Panc1 (cell line): ENCODE results near the gene TCF15. TPM values are rescaled to one million over a fixed set of nuclear protein-coding genes. Genes with fewer than 3 reads are reported as not detected.
"Not testable (repeated sequence)": the region's sequence is repeated elsewhere in the genome, so short reads cannot be mapped to it uniquely, and the experiment has no call there.

Source experiments
- ATAC-seq: fragments of 200-7000 bp; cut with Tn5 transposase; 2 replicates; pipeline ENCODE4 v1.9.1; 2020; ENCODE audit warnings: mild to moderate bottlenecking, moderate library complexity
- BruUV-seq: library from RNA; stranded (reverse); fragments of 400-500 nt; replicated peaks from 2 replicates; lab custom pipeline; 2021; lab: Mats Ljungman, UMichigan
- CTCF ChIA-PET: fragments of 300-600 bp; sonication (Branson Sonifier 250); formaldehyde crosslinking; loops from one replicate; lab custom pipeline; 2022; ENCODE audit warnings: antibody characterized with exemption; lab: Charles Lee
- POLR2A ChIA-PET: fragments of 300-600 bp; sonication (Branson Sonifier 250); formaldehyde crosslinking; loops from one replicate; lab custom pipeline; 2022; ENCODE audit warnings: antibody characterized with exemption; lab: Charles Lee
- DNase-seq: peaks from one replicate; pipeline ENCODE4 v3.0.0-alpha.2; 2010; ENCODE audit warnings: low read depth, low spot score
- H3K27ac ChIP-seq: 2 replicates; pipeline ENCODE4 v1.5.1; 2011; ENCODE audit warnings: mild to moderate bottlenecking, low read length, inconsistent platforms
- H3K27me3 ChIP-seq: fragments of 200-500 bp; sonication (Bioruptor generic); 2 replicates; pipeline ENCODE4 v1.6.0; 2014; ENCODE audit warnings: low read length, inconsistent platforms; ENCODE audit not compliant: control insufficient read depth, insufficient read depth
- H3K36me3 ChIP-seq: fragments of 200-500 bp; sonication (Bioruptor generic); 2 replicates; pipeline ENCODE4 v1.5.1; 2014; ENCODE audit warnings: inconsistent platforms, mild to moderate bottlenecking, low read length, moderate library complexity; ENCODE audit not compliant: control insufficient read depth, insufficient read depth
- H3K4me1 ChIP-seq: 2 replicates; pipeline ENCODE4 v1.5.1; 2011; ENCODE audit warnings: inconsistent platforms, mild to moderate bottlenecking, low read length, moderate library complexity; ENCODE audit not compliant: control insufficient read depth, insufficient read depth
- H3K4me3 ChIP-seq, 2 experiments: 2 replicates each; pipeline ENCODE4 v1.5.1; 2011 to 2012; ENCODE audit warnings: low read depth in 2 of 2, low read length in 2 of 2, mild to moderate bottlenecking in 2 of 2, inconsistent platforms in 1 of 2, moderate library complexity in 1 of 2
- H3K9me3 ChIP-seq: fragments of 200-500 bp; sonication (Bioruptor generic); 2 replicates; pipeline ENCODE4 v1.5.1; 2014; ENCODE audit warnings: low read depth, mild to moderate bottlenecking, inconsistent platforms, low read length, moderate library complexity; ENCODE audit not compliant: control insufficient read depth, insufficient read depth
- CTCF ChIP-seq: fragments of 450-650 bp; IDR thresholded peaks from 2 replicates; pipeline ENCODE4 v1.5.1; 2017; ENCODE audit warnings: mild to moderate bottlenecking
- POLR2AphosphoS5 ChIP-seq: IDR thresholded peaks from 2 replicates; pipeline ENCODE4 v1.6.1; 2012; ENCODE audit warnings: mild to moderate bottlenecking, low read depth, low read length, moderate library complexity
- REST ChIP-seq, 2 experiments: IDR thresholded peaks; 2 replicates each; pipeline ENCODE4 v1.6.1; 2011 to 2012; ENCODE audit warnings: low read depth in 2 of 2, control low read depth in 1 of 2, low read length in 1 of 2, mild to moderate bottlenecking in 1 of 2, moderate library complexity in 1 of 2; ENCODE audit not compliant: insufficient read depth in 1 of 2
- SIN3A ChIP-seq: IDR thresholded peaks from 2 replicates; pipeline ENCODE4 v1.6.1; 2012; ENCODE audit warnings: low read depth, mild to moderate bottlenecking, low read length, moderate library complexity, borderline replicate concordance; ENCODE audit not compliant: insufficient read depth
- TCF7L2 ChIP-seq: IDR thresholded peaks from 2 replicates; pipeline ENCODE4 v1.6.1; 2011; ENCODE audit warnings: mild to moderate bottlenecking, low read depth, low read length, inconsistent platforms
- in situ Hi-C: cut with HindIII; loops from 2 replicates; pipeline ENCODE4 v1.10.0; 2016; ENCODE audit warnings: low sequenced_read_pairs, low pct_unique_long_range_greater_than_20kb
- intact Hi-C: fragments of 100-400 bp; cut with micrococcal nuclease; formaldehyde crosslinking; loops from one replicate; pipeline ENCODE4 v1.10.0; 2022; ENCODE audit not compliant: unreplicated experiment
- total RNA-seq: library from RNA; stranded (reverse); gene quantifications from one replicate; pipeline ENCODE4 v1.2.1, GENCODE V29; 2021; ENCODE audit not compliant: unreplicated experiment

TCF15 gene
- total RNA-seq, 1 experiment from 2014 or later: not detected

DNA sequence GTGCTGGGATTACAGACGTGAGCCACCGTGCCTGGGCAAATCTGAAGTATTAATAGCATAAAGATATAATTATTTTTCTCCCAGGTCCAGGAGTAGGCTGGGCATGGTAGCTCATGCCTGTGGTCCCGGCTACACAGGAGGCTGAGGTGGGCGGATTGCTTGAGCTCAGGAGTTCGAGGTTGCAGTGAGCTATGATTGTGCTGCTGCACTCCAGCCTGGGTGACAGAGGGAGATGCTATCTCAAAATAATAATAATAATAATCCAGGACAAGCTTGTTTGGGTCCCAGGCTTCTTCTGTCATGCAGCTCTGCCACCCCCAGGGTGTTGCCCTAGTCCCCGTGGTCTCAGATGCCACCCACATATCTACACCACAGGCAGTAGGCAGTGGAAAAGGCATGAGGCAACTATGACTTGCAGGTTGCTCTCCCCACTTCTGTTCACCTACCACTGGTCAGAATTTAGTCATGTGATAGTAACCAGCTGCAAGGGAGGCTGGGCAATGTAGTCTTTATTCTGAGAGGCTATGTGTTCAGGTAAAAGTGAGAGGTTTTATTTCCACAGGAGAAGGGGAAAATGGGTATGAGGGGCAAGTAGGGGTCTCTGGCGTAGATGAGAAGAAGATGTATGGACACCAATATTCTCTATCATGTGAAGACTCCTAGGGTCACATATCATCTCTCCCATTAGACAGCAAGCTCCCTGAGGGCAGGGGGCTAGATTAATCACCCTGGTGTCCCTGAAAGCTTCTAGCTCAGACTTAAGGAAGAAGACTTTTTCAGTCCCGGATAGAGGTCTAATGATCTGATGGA lies 25.7 kb downstream of the TCF15 start:
- ChIA-PET POLR2A (no interaction called here), CTCF (no interaction called here)
- DNase-seq: no peak
- intact Hi-C loops (no loop called here), in situ Hi-C loops (no loop called here)
- no peak overlapping the region for H3K4me3 ChIP-seq
- H3K27me3 ChIP-seq: no peaks in the 10 kb centered on the region
- H3K27ac ChIP-seq: no peak overlapping the region
- TF ChIP-seq REST (IDR thresholded peaks at IDR 0.05; ENCODE audit: insufficient read depth in 1 of 2, low read depth in 2 of 2, low read length in 1 of 2) (no peak), POLR2AphosphoS5 (no peak), SIN3A (no peak), CTCF (no peak), TCF7L2 (no peak)
- no peaks in the 10 kb centered on the region for H3K36me3 ChIP-seq
- BruUV-seq: no TSS peak
- peak; percentile 81 for ATAC-seq
- no peaks in the 10 kb centered on the region for H3K4me1 ChIP-seq
- no peaks in the 10 kb centered on the region for H3K9me3 ChIP-seq

DNA sequence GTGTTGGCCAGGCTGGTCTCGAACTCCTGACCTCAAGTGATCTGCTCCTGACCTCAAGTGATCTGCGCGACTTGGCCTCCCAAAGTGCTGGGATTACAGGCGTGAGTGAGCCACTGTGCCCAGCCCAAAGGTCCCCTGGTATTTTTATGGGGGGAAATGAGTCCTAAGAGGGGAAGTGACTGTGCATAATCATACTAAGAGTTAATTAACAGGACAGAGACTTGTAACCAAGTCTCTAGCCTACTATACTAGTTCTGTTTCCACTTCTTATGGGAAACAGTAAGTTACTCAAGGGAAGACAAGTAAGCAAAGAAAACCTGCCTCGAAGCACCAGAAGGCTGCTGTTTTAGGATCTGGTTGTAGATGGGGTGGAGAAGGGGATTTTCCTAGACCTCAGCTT lies 27.9 kb downstream of the TCF15 start:
- Histone ChIP-seq H3K27ac (no peak overlapping the region), H3K9me3 (no peaks in the 10 kb centered on the region), H3K27me3 (no peaks in the 10 kb centered on the region), H3K4me1 (no peaks in the 10 kb centered on the region), H3K4me3 (no peak overlapping the region), H3K36me3 (no peaks in the 10 kb centered on the region)
- ATAC-seq (no peak), DNase-seq (no peak)
- ChIA-PET CTCF (no interaction called here), POLR2A (no interaction called here)
- intact Hi-C loops (no loop called here), in situ Hi-C loops (no loop called here)
- BruUV-seq: no TSS peak
- TF ChIP-seq POLR2AphosphoS5 (no peak), REST (IDR thresholded peaks at IDR 0.05; ENCODE audit: insufficient read depth in 1 of 2, low read depth in 2 of 2, low read length in 1 of 2) (no peak), TCF7L2 (no peak), SIN3A (no peak), CTCF (no peak)

DNA sequence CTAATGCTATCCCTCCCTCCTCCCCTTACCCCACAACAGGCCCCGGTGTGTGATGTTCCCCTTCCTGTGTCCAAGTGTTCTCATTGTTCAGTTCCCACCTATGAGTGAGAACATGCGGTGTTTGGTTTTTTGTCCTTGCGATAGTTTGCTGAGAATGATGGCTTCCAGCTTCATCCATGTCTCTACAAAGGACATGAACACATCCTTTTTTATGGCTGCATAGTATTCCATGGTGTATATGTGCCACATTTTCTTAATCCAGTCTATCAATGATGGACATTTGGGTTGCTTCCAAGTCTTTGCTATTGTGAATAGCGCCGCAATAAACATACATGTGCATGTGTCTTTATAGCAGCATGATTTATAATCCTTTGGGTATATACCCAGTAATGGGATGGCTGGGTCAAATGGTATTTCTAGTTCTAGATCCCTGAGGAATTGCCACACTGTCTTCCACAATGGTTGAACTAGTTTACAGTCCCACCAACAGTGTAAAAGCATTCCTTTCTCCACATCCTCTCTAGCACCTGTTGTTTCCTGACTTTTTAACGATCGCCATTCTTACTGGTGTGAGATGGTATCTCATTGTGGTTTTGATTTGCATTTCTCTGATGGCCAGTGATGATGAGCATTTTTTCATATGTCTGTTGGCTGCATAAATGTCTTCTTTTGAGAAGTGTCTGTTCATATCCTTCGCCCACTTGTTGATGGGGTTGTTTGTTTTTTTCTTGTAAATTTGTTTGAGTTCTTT lies 31.0 kb downstream of the TCF15 start:
- H3K4me1 ChIP-seq, BruUV-seq, H3K4me3 ChIP-seq, POLR2A ChIA-PET, in situ Hi-C loops, H3K36me3 ChIP-seq, H3K27ac ChIP-seq, H3K27me3 ChIP-seq, intact Hi-C loops, H3K9me3 ChIP-seq, ATAC-seq, DNase-seq: not testable (repeated sequence)
- CTCF ChIA-PET: interaction anchor here (0.6 kb wide), 1 partner anchor 17 kb away, joined by 3 read pairs; no protein-coding TSS in a partner anchor
